KMS-11 (cell line): ENCODE measurements around the gene KIN.

Experiments used
- H2AFZ ChIP-seq: fragments of 200-600 bp; sonication (generic); 2 replicates; pipeline ENCODE4 v1.6.1; 2016; ENCODE audit warnings: antibody characterized with exemption, mixed run types, low read depth
- H3K27ac ChIP-seq: fragments of 200-600 bp; sonication (generic); 2 replicates; pipeline ENCODE4 v1.6.1; 2016; ENCODE audit warnings: mild to moderate bottlenecking, mixed run types
- H3K27me3 ChIP-seq: fragments of 200-600 bp; sonication (generic); 2 replicates; pipeline ENCODE4 v1.6.1; 2017; ENCODE audit warnings: mild to moderate bottlenecking, low read depth, mixed run types, moderate library complexity; ENCODE audit not compliant: insufficient read depth
- H3K36me3 ChIP-seq: fragments of 200-600 bp; sonication (generic); 2 replicates; pipeline ENCODE4 v1.6.1; 2017; ENCODE audit warnings: mild to moderate bottlenecking, mixed run types; ENCODE audit not compliant: insufficient read depth
- H3K4me1 ChIP-seq: fragments of 200-600 bp; sonication (generic); 2 replicates; pipeline ENCODE4 v1.6.1; 2016; ENCODE audit warnings: mild to moderate bottlenecking, low read depth, mixed run types; ENCODE audit not compliant: poor library complexity, severe bottlenecking
- H3K4me2 ChIP-seq: fragments of 200-600 bp; sonication (generic); 2 replicates; pipeline ENCODE4 v1.7.0; 2016; ENCODE audit warnings: mild to moderate bottlenecking, mixed run types
- H3K4me3 ChIP-seq: fragments of 200-600 bp; sonication (generic); IDR thresholded peaks from 2 replicates; pipeline ENCODE4 v1.6.1; 2017; ENCODE audit warnings: low read depth, low read length, mixed read lengths; ENCODE audit not compliant: insufficient read depth
- H3K79me2 ChIP-seq: fragments of 200-600 bp; sonication (generic); 2 replicates; pipeline ENCODE4 v1.6.1; 2016; ENCODE audit warnings: low read depth, mixed run types; ENCODE audit not compliant: insufficient read depth
- H3K9ac ChIP-seq: fragments of 200-600 bp; sonication (generic); 2 replicates; pipeline ENCODE4 v1.6.1; 2016; ENCODE audit warnings: mild to moderate bottlenecking, mixed run types
- H4K20me1 ChIP-seq: fragments of 200-600 bp; sonication (generic); 2 replicates; pipeline ENCODE4 v1.6.1; 2016; ENCODE audit warnings: mild to moderate bottlenecking, mixed run types; ENCODE audit not compliant: insufficient read depth
- CTCF ChIP-seq: fragments of 200-600 bp; sonication (generic); conservative IDR thresholded peaks from 2 replicates; pipeline ENCODE4 v1.6.1; 2017; ENCODE audit warnings: low read depth, mild to moderate bottlenecking, antibody characterized with exemption, low read length, moderate library complexity, mixed read lengths

KIN gene

GRCh38 chr10:7832060-7832459 lies 44.3 kb upstream of the KIN start:
- Histone ChIP-seq H3K27ac (no peak overlapping the region), H3K27me3 (no peaks in the 10 kb centered on the region), H2AFZ (no peak overlapping the region), H3K9ac (no peak overlapping the region), H4K20me1 (no peaks in the 10 kb centered on the region), H3K4me2 (no peak overlapping the region), H3K4me3 (no peak overlapping the region), H3K79me2 (peaks cover 45% of the 10 kb centered on the region), H3K36me3 (no peaks in the 10 kb centered on the region; the same call in 1 of the 2 replicates), H3K4me1 (no peaks in the 10 kb centered on the region)
- no peak for TF ChIP-seq CTCF

GRCh38 chr10:7829289-7829834 lies 41.6 kb upstream of the KIN start:
- no peak overlapping the region for H3K4me2 ChIP-seq
- no peak overlapping the region for H3K9ac ChIP-seq
- no peak for TF ChIP-seq CTCF
- no peak overlapping the region for H2AFZ ChIP-seq
- no peaks in the 10 kb centered on the region for H3K27me3 ChIP-seq
- peaks cover 35% of the 10 kb centered on the region; the same call in 1 of the 2 replicates for H3K79me2 ChIP-seq
- H4K20me1 ChIP-seq, result no peaks in the 10 kb centered on the region
- no peak overlapping the region for H3K27ac ChIP-seq
- peaks cover 6% of the 10 kb centered on the region; the same call in 1 of the 2 replicates for H3K36me3 ChIP-seq
- H3K4me3 ChIP-seq, result no peak overlapping the region
- H3K4me1 ChIP-seq, result no peaks in the 10 kb centered on the region

GRCh38 chr10:7826971-7827370 lies 39.2 kb upstream of the KIN start:
- Histone ChIP-seq H3K36me3 (peaks cover 6% of the 10 kb centered on the region; the same call in 1 of the 2 replicates), H3K79me2 (peaks cover 24% of the 10 kb centered on the region; the same call in 1 of the 2 replicates)

GRCh38 chr10:7824251-7824650 lies 36.5 kb upstream of the KIN start:
- no peak for TF ChIP-seq CTCF
- H3K27ac ChIP-seq, result no peak overlapping the region
- H3K36me3 ChIP-seq, result peaks cover 6% of the 10 kb centered on the region; the same call in 1 of the 2 replicates
- no peak overlapping the region for H3K4me3 ChIP-seq
- H3K79me2 ChIP-seq, result peaks cover 32% of the 10 kb centered on the region
- H2AFZ ChIP-seq, result no peak overlapping the region
- no peaks in the 10 kb centered on the region for H3K27me3 ChIP-seq
- H3K4me2 ChIP-seq, result no peak overlapping the region
- H3K4me1 ChIP-seq, result peaks cover 10% of the 10 kb centered on the region
- no peaks in the 10 kb centered on the region for H4K20me1 ChIP-seq
- H3K9ac ChIP-seq, result no peak overlapping the region

More at GRCh38 chr10:7826971-7827370, 39.2 kb upstream of the KIN start:
- Histone ChIP-seq H3K4me3 (no peak overlapping the region), H3K4me1 (no peaks in the 10 kb centered on the region), H4K20me1 (no peaks in the 10 kb centered on the region), H2AFZ (no peak overlapping the region), H3K27me3 (no peaks in the 10 kb centered on the region), H3K9ac (no peak overlapping the region), H3K27ac (no peak overlapping the region), H3K4me2 (no peak overlapping the region)
- no peak for TF ChIP-seq CTCF
